HepG2 (cell line): ENCODE results near the gene ARHGAP12. TPM values are rescaled to one million over a fixed set of nuclear protein-coding genes. Genes with fewer than 3 reads are reported as not detected.

Experiments used
- CHD2 ChIP-seq: IDR thresholded peaks from 2 replicates; pipeline ENCODE4 v1.6.1; 2011; ENCODE audit warnings: low read depth, low read length, improper control_type of control experiment
- DPF2 ChIP-seq: sonication (generic); formaldehyde crosslinking; IDR thresholded peaks from 2 replicates; pipeline ENCODE4 v1.4.0; 2020; ENCODE audit warnings: mild to moderate bottlenecking, low read depth, missing genetic modification reagents, borderline replicate concordance
- HOXA3 ChIP-seq: sonication (generic); formaldehyde crosslinking; IDR thresholded peaks from 2 replicates; pipeline ENCODE4 v1.5.0; 2020; ENCODE audit warnings: missing genetic modification reagents
- KAT7 ChIP-seq: IDR thresholded peaks from 2 replicates; pipeline ENCODE4 v1.6.1; 2018; ENCODE audit warnings: borderline replicate concordance, missing compliant biosample characterization
- KMT2B ChIP-seq: IDR thresholded peaks from 2 replicates; pipeline ENCODE4 v1.6.1; 2016; ENCODE audit warnings: missing genetic modification reagents, missing compliant biosample characterization
- MTA3 ChIP-seq: sonication (generic); formaldehyde crosslinking; IDR thresholded peaks from 2 replicates; pipeline ENCODE4 v1.4.0; 2020; ENCODE audit warnings: missing genetic modification reagents
- NCOA2 ChIP-seq: sonication (generic); formaldehyde crosslinking; IDR thresholded peaks from 2 replicates; pipeline ENCODE4 v1.8.0; 2022; ENCODE audit warnings: inconsistent platforms
- PPARG ChIP-seq: conservative IDR thresholded peaks from 2 replicates; pipeline ENCODE4 v1.6.1; 2016; ENCODE audit warnings: missing biosample characterization, missing genetic modification reagents
- SIX1 ChIP-seq: sonication (generic); formaldehyde crosslinking; IDR thresholded peaks from 2 replicates; pipeline ENCODE4 v1.4.0; 2020; ENCODE audit warnings: missing genetic modification reagents, borderline replicate concordance
- TBX2 ChIP-seq: sonication (generic); formaldehyde crosslinking; IDR thresholded peaks from 2 replicates; pipeline ENCODE4 v1.5.0; 2020; ENCODE audit warnings: missing genetic modification reagents, mild to moderate bottlenecking, borderline replicate concordance
- ZBTB21 ChIP-seq: sonication (generic); formaldehyde crosslinking; IDR thresholded peaks from 2 replicates; pipeline ENCODE4 v1.4.0; 2020; ENCODE audit warnings: missing genetic modification reagents
- ZFP82 ChIP-seq: sonication (generic); formaldehyde crosslinking; IDR thresholded peaks from 2 replicates; pipeline ENCODE4 v1.5.1; 2020; ENCODE audit warnings: mild to moderate bottlenecking, missing genetic modification reagents, borderline replicate concordance
- ZNF329 ChIP-seq: sonication (generic); formaldehyde crosslinking; IDR thresholded peaks from 2 replicates; pipeline ENCODE4 v1.9.0; 2021; ENCODE audit warnings: low read depth, mild to moderate bottlenecking, missing genetic modification reagents
- ZNF33B ChIP-seq: sonication (generic); formaldehyde crosslinking; IDR thresholded peaks from 2 replicates; pipeline ENCODE4 v1.5.1; 2020; ENCODE audit warnings: mild to moderate bottlenecking, missing genetic modification reagents
- ZNF382 ChIP-seq: sonication (generic); formaldehyde crosslinking; IDR thresholded peaks from 2 replicates; pipeline ENCODE4 v1.5.0; 2020; ENCODE audit warnings: missing genetic modification reagents, mild to moderate bottlenecking, borderline replicate concordance
- ZNF572 ChIP-seq: sonication (generic); formaldehyde crosslinking; IDR thresholded peaks from 2 replicates; pipeline ENCODE4 v1.5.1; 2020; ENCODE audit warnings: mild to moderate bottlenecking, missing genetic modification reagents
- ZNF878 ChIP-seq: sonication (generic); formaldehyde crosslinking; IDR thresholded peaks from 2 replicates; pipeline ENCODE4 v1.8.1; 2023; ENCODE audit warnings: mild to moderate bottlenecking, missing genetic modification reagents, moderate library complexity
- polyA plus RNA-seq, 8 experiments: library from polyadenylated mRNA; depleted of rRNA in 3 of 8; stranded (reverse) in 7 of 8; unstranded in 1 of 8; fragments of >200 nt; fragmentation: Illumina TruSeq in 4 of 8; extraction: Trizol in 4 of 8; gene quantifications; 2 replicates each; pipeline versions ENCODE4 v1.2.1 to v1.2.3, GENCODE V29; 2011 to 2016; ENCODE audit warnings: low read depth in 4 of 8, missing spikeins in 1 of 8, mixed read lengths in 1 of 8; ENCODE audit not compliant: insufficient read depth in 1 of 8
- total RNA-seq, 5 experiments: library from RNA; depleted of rRNA; stranded (reverse); fragments of >200 nt; fragmentation: Illumina TruSeq; extraction: Trizol; gene quantifications; 2 replicates each; pipeline ENCODE4 v1.2.3, GENCODE V29; 2016; ENCODE audit warnings: low read depth in 1 of 5
- TF ChIP-seq, protein P1 (sequence below): sonication (generic); formaldehyde crosslinking; IDR thresholded peaks from 2 replicates; pipeline ENCODE4 v1.4.0; 2020; ENCODE audit warnings: missing genetic modification reagents, mild to moderate bottlenecking, borderline replicate concordance
- TF ChIP-seq, protein P2 (sequence below): sonication (generic); formaldehyde crosslinking; IDR thresholded peaks from 2 replicates; pipeline ENCODE4 v1.4.0; 2020; ENCODE audit warnings: missing genetic modification reagents
- TF ChIP-seq, protein P3 (sequence below): sonication (generic); formaldehyde crosslinking; IDR thresholded peaks from 2 replicates; pipeline ENCODE4 v1.4.0; 2020; ENCODE audit warnings: missing genetic modification reagents, borderline replicate concordance
- TF ChIP-seq, protein P4 (sequence below): IDR thresholded peaks from 2 replicates; pipeline ENCODE4 v1.6.1; 2016; ENCODE audit warnings: missing compliant biosample characterization, missing genetic modification reagents, borderline replicate concordance
- TF ChIP-seq, protein P5 (sequence below): sonication (generic); formaldehyde crosslinking; IDR thresholded peaks from 2 replicates; pipeline ENCODE4 v1.4.0; 2020; ENCODE audit warnings: missing genetic modification reagents, low read depth, mild to moderate bottlenecking, borderline replicate concordance

ARHGAP12 gene
- total and polyA plus RNA-seq, 2 of the 13 experiments (the other 11 are each of a cell fraction or from before 2014, with no cell fraction given) = 25.0 to 54.6 TPM

DNA sequence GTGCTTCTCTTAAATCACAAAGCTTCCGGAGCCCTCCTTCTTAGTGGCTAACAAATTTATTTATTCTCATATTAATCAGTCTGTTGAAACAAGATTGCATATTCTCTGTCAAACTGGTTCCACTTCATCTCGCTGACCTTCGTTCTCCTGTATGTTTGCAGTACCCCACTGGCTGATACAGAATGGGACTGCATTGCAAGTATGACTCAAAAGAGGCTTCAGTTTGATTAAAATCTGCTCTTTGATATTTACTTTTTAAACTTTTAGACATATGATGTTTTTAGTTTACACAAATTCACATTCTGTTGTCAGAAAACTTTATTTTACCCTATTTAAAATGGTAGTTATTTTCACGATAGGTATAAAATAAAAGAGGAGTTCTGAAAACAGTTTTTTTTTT, 14.3 kb upstream of the ARHGAP12 start (continued):
- peak; percentile 68 for TF ChIP-seq DPF2 (CRISPR knock-in tag)
- TF ChIP-seq, protein P1, sequence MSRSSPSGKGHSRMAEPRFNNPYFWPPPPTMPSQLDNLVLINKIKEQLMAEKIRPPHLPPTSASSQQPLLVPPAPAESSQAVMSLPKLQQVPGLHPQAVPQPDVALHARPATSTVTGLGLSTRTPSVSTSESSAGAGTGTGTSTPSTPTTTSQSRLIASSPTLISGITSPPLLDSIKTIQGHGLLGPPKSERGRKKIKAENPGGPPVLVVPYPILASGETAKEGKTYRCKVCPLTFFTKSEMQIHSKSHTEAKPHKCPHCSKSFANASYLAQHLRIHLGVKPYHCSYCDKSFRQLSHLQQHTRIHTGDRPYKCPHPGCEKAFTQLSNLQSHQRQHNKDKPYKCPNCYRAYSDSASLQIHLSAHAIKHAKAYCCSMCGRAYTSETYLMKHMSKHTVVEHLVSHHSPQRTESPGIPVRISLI = peak; percentile 57; the same call in 1 of the 2 replicates
- no peak for TF ChIP-seq TBX2 (CRISPR knock-in tag)
- TF ChIP-seq, protein P2, sequence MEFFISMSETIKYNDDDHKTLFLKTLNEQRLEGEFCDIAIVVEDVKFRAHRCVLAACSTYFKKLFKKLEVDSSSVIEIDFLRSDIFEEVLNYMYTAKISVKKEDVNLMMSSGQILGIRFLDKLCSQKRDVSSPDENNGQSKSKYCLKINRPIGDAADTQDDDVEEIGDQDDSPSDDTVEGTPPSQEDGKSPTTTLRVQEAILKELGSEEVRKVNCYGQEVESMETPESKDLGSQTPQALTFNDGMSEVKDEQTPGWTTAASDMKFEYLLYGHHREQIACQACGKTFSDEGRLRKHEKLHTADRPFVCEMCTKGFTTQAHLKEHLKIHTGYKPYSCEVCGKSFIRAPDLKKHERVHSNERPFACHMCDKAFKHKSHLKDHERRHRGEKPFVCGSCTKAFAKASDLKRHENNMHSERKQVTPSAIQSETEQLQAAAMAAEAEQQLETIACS = no peak
- TF ChIP-seq HOXA3 (CRISPR knock-in tag) = no peak
- TF ChIP-seq ZNF33B = no peak
- TF ChIP-seq ZFP82 (CRISPR knock-in tag) = no peak
- no peak for TF ChIP-seq ZBTB21 (CRISPR knock-in tag)
- 0 out of 2 replicates have a peak, but pooled peaks have one; percentile 56 for TF ChIP-seq KAT7
- TF ChIP-seq MTA3 (CRISPR knock-in tag) = no peak
- TF ChIP-seq ZNF329 (CRISPR knock-in tag) = no peak
- no peak for TF ChIP-seq ZNF382
- no peak; the same call in 1 of the 2 replicates for TF ChIP-seq SIX1
- peak; percentile 47; the same call in 1 of the 2 replicates for TF ChIP-seq NCOA2 (CRISPR knock-in tag)
- TF ChIP-seq CHD2 = no peak
- no peak for TF ChIP-seq KMT2B (CRISPR knock-in tag)
- TF ChIP-seq, protein P3, sequence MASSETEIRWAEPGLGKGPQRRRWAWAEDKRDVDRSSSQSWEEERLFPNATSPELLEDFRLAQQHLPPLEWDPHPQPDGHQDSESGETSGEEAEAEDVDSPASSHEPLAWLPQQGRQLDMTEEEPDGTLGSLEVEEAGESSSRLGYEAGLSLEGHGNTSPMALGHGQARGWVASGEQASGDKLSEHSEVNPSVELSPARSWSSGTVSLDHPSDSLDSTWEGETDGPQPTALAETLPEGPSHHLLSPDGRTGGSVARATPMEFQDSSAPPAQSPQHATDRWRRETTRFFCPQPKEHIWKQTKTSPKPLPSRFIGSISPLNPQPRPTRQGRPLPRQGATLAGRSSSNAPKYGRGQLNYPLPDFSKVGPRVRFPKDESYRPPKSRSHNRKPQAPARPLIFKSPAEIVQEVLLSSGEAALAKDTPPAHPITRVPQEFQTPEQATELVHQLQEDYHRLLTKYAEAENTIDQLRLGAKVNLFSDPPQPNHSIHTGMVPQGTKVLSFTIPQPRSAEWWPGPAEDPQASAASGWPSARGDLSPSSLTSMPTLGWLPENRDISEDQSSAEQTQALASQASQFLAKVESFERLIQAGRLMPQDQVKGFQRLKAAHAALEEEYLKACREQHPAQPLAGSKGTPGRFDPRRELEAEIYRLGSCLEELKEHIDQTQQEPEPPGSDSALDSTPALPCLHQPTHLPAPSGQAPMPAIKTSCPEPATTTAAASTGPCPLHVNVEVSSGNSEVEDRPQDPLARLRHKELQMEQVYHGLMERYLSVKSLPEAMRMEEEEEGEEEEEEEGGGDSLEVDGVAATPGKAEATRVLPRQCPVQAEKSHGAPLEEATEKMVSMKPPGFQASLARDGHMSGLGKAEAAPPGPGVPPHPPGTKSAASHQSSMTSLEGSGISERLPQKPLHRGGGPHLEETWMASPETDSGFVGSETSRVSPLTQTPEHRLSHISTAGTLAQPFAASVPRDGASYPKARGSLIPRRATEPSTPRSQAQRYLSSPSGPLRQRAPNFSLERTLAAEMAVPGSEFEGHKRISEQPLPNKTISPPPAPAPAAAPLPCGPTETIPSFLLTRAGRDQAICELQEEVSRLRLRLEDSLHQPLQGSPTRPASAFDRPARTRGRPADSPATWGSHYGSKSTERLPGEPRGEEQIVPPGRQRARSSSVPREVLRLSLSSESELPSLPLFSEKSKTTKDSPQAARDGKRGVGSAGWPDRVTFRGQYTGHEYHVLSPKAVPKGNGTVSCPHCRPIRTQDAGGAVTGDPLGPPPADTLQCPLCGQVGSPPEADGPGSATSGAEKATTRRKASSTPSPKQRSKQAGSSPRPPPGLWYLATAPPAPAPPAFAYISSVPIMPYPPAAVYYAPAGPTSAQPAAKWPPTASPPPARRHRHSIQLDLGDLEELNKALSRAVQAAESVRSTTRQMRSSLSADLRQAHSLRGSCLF (CRISPR knock-in tag) = no peak
- peak; percentile 63; the same call in 1 of the 2 replicates for TF ChIP-seq PPARG (CRISPR knock-in tag)
- no peak for TF ChIP-seq ZNF572 (CRISPR knock-in tag)
- TF ChIP-seq ZNF878 = no peak
- TF ChIP-seq, protein P4, sequence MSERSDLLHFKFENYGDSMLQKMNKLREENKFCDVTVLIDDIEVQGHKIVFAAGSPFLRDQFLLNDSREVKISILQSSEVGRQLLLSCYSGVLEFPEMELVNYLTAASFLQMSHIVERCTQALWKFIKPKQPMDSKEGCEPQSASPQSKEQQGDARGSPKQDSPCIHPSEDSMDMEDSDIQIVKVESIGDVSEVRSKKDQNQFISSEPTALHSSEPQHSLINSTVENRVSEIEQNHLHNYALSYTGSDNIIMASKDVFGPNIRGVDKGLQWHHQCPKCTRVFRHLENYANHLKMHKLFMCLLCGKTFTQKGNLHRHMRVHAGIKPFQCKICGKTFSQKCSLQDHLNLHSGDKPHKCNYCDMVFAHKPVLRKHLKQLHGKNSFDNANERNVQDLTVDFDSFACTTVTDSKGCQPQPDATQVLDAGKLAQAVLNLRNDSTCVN (CRISPR knock-in tag) = no peak
- TF ChIP-seq, protein P5, sequence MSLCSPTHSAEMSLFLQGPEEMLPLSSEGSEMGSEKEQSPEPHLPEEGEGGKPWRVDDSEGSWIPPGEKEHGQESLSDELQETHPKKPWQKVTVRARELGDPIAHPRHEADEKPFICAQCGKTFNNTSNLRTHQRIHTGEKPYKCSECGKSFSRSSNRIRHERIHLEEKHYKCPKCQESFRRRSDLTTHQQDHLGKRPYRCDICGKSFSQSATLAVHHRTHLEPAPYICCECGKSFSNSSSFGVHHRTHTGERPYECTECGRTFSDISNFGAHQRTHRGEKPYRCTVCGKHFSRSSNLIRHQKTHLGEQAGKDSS (CRISPR knock-in tag) = no peak
